ENCODE results near the gene TAS1R3. TPM values are rescaled to one million over a fixed set of nuclear protein-coding genes. Genes with fewer than 3 reads are reported as not detected.
A peak's percentile ranks its signal among the peaks of the same experiment; 100 is the strongest.

TAS1R3 gene
- total RNA-seq, 1 donor, result 0.09 TPM

GRCh38 chr1:1317420-1317819, 13.7 kb upstream of the TAS1R3 start:
- TF ChIP-seq CTCF (IDR thresholded peaks at IDR 0.05; ENCODE audit: insufficient read depth, low read length), result no peak
- no peak for DNase-seq (ENCODE audit: low read depth)
- no peak overlapping the region for H3K4me3 ChIP-seq (ENCODE audit: low read depth, low read length)

- no peak overlapping the region for H3K4me3 ChIP-seq (ENCODE audit: low read depth, low read length)
- no peak for TF ChIP-seq CTCF (IDR thresholded peaks at IDR 0.05; ENCODE audit: insufficient read depth, low read length)
- peak; percentile 96 for DNase-seq (ENCODE audit: low read depth)
These were observed 12.9 kb upstream of the TAS1R3 start for GRCh38 chr1:1318131-1318652.

GRCh38 chr1:1318777-1319645, 12.1 kb upstream of the TAS1R3 start:
- no peak for TF ChIP-seq CTCF (IDR thresholded peaks at IDR 0.05; ENCODE audit: insufficient read depth, low read length)
- no peak for DNase-seq (ENCODE audit: low read depth)
- no peak overlapping the region for H3K4me3 ChIP-seq (ENCODE audit: low read depth, low read length)

GRCh38 chr1:1319646-1319941, 11.5 kb upstream of the TAS1R3 start:
- H3K4me3 ChIP-seq (ENCODE audit: low read depth, low read length), result no peak overlapping the region
- no peak for TF ChIP-seq CTCF (IDR thresholded peaks at IDR 0.05; ENCODE audit: insufficient read depth, low read length)
- DNase-seq (ENCODE audit: low read depth), result no peak

GRCh38 chr1:1320666-1321448, 10.2 kb upstream of the TAS1R3 start:
- H3K4me3 ChIP-seq (ENCODE audit: low read depth, low read length), result no peak overlapping the region
- TF ChIP-seq CTCF (IDR thresholded peaks at IDR 0.05; ENCODE audit: insufficient read depth, low read length), result no peak
- DNase-seq (ENCODE audit: low read depth), result no peak

GRCh38 chr1:1321477-1321876, 9.6 kb upstream of the TAS1R3 start:
- no peak overlapping the region for H3K4me3 ChIP-seq (ENCODE audit: low read depth, low read length)
- DNase-seq (ENCODE audit: low read depth), result no peak
- no peak for TF ChIP-seq CTCF (IDR thresholded peaks at IDR 0.05; ENCODE audit: insufficient read depth, low read length)

Measured in fibroblast of the aortic adventitia (primary cell).